Erythroblast (primary cell): ENCODE measurements around the gene PPP3CA.

Experiments
- GATA1 ChIP-seq: IDR thresholded peaks from 2 replicates; pipeline ENCODE4 v1.6.1; 2011; ENCODE audit warnings: low read depth, mild to moderate bottlenecking, control low read depth, low read length, moderate library complexity
- POLR2A ChIP-seq: IDR thresholded peaks from 2 replicates; pipeline ENCODE4 v1.6.1; 2011; ENCODE audit warnings: mild to moderate bottlenecking, low read length

DNA sequence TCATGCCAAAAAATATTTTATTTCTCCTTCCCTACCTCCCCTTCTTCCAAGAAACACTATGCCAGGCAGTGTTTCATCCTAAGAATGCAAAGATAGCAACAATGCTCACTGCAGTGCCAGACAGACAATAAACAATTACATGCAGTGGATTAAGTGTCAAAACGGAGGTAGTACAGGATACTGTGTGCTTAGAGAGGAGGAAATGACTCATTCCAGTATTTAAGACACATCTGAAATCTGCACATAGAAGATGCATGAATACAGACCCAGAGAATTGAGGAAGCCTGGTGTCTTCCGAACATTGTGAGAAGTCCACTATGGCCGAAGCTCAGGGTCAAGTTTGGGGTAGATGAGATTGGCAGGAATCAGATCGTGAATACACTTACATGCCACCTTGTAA lies 326.4 kb downstream of the PPP3CA start:
- TF ChIP-seq POLR2A (no peak), GATA1 (no peak)
